ENCODE results near the gene C1orf174.

C1orf174 gene

DNA sequence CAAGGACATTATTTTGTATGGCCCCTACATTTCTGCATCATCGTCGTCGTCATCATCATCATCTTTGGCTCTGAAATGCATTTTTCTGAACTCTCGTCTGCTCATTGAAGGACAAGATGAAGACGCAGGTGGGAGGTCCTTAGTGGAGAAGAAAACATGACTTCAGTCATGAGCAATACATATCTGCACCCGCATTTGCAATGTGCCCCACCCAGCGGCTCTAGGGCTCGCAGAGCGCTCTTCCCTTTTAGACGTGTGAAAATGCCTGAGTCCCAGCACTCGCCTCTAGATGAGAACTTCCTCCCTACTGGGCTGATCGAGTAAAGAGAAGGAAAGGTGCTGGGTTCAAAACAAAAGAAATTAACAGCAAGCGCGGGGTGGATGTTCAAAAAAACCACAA is 10.1 kb downstream of the C1orf174 start:
- Histone ChIP-seq H2BK12ac (ENCODE audit: low read length) (no peak overlapping the region), H2BK5ac (ENCODE audit: low read length) (no peak overlapping the region), H3K14ac (ENCODE audit: low read length) (no peak overlapping the region), H3K4me1 (ENCODE audit: control insufficient read depth in 2 of 2, insufficient read depth in 1 of 2, low read depth in 1 of 2, low read length in 2 of 2) (no peaks in the 10 kb centered on the region), H2AK5ac (ENCODE audit: low read depth, low read length) (no peak overlapping the region), H3K36me3 (replicated peaks in 1 of 2; ENCODE audit: control insufficient read depth in 2 of 2, insufficient read depth in 2 of 2, low read length in 2 of 2) (peaks cover 26 to 77% of the 10 kb centered on the region in 2 donors), H3K9me3 (replicated peaks in 1 of 2; ENCODE audit: control insufficient read depth in 2 of 2, insufficient read depth in 1 of 2, low read depth in 1 of 2, low read length in 2 of 2) (no peaks in the 10 kb centered on the region), H3K23ac (ENCODE audit: low read depth, low read length, poor library complexity) (no peak overlapping the region), H3K4ac (ENCODE audit: low read length) (no peak overlapping the region), H3K9ac (ENCODE audit: low read depth, low read length, poor library complexity) (no peak overlapping the region), H3K18ac (ENCODE audit: low read length) (no peak overlapping the region), H2BK120ac (ENCODE audit: low read depth, low read length) (no peak overlapping the region), H3K4me3 (ENCODE audit: low read length in 2 of 2) (no peak overlapping the region), H3K27ac (replicated peaks; ENCODE audit: low read length) (no peak overlapping the region), H3K4me2 (ENCODE audit: insufficient read depth, low read length, poor library complexity, severe bottlenecking) (no peak overlapping the region), H4K8ac (ENCODE audit: low read depth, low read length) (no peak overlapping the region), H2BK15ac (ENCODE audit: low read length) (no peak overlapping the region), H4K91ac (ENCODE audit: low read depth, low read length, poor library complexity) (no peak overlapping the region), H3K27me3 (ENCODE audit: control insufficient read depth in 3 of 3, insufficient read depth in 3 of 3, low read depth in 1 of 3, low read length in 3 of 3) (no peaks in the 10 kb centered on the region), H3K79me1 (ENCODE audit: low read depth, low read length) (peaks cover 3% of the 10 kb centered on the region), H2AFZ (ENCODE audit: low read length) (no peak overlapping the region)
- DNase-seq (ENCODE audit: low spot score) = no peak
- WGBS, 2 donors (ENCODE audit: extremely low coverage in 2 of 2, insufficient read length in 2 of 2, insufficient replicate concordance in 1 of 2) = no CpG with 5 or more reads among the region's 14 CpGs

DNA sequence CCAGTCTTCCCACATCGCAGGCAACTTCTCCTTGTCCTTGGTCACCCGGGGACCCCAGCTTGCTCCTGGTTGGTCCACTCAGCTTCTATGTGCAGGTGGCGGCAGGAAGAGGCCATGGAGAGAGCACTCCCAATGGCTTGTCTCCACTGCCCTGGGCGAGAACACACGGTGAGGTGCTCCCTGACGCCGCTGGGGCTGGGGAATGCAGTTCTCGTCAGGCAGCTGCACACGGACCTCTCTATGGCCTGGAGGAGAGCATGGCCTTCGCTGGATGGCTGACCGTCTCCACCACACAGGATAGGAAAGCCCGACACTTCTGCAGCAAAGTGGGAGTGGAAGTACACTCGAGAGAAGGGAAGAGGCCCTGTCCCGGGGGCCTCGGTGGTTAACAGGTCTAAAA is 11.8 kb downstream of the C1orf174 start:
- no peak overlapping the region for H2AK5ac ChIP-seq (ENCODE audit: low read depth, low read length)
- no peak overlapping the region for H4K91ac ChIP-seq (ENCODE audit: low read depth, low read length, poor library complexity)
- no peak overlapping the region for H3K23ac ChIP-seq (ENCODE audit: low read depth, low read length, poor library complexity)
- no peak overlapping the region for H3K4me2 ChIP-seq (ENCODE audit: insufficient read depth, low read length, poor library complexity, severe bottlenecking)
- no peaks in the 10 kb centered on the region for H3K9me3 ChIP-seq (replicated peaks in 1 of 2; ENCODE audit: control insufficient read depth in 2 of 2, insufficient read depth in 1 of 2, low read depth in 1 of 2, low read length in 2 of 2)
- no CpG with 5 or more reads among the region's 15 CpGs for WGBS, 2 donors (ENCODE audit: extremely low coverage in 2 of 2, insufficient read length in 2 of 2, insufficient replicate concordance in 1 of 2)
- no peak overlapping the region for H3K27ac ChIP-seq (replicated peaks; ENCODE audit: low read length)
- H3K79me1 ChIP-seq (ENCODE audit: low read depth, low read length) = no peaks in the 10 kb centered on the region
- peaks cover 24 to 74% of the 10 kb centered on the region in 2 donors for H3K36me3 ChIP-seq (replicated peaks in 1 of 2; ENCODE audit: control insufficient read depth in 2 of 2, insufficient read depth in 2 of 2, low read length in 2 of 2)
- H2BK12ac ChIP-seq (ENCODE audit: low read length) = no peak overlapping the region
- H4K8ac ChIP-seq (ENCODE audit: low read depth, low read length) = no peak overlapping the region
- H2BK15ac ChIP-seq (ENCODE audit: low read length) = no peak overlapping the region
- H3K14ac ChIP-seq (ENCODE audit: low read length) = no peak overlapping the region
- no peak overlapping the region for H3K4me3 ChIP-seq (ENCODE audit: low read length in 2 of 2)
- no peak overlapping the region for H3K18ac ChIP-seq (ENCODE audit: low read length)
- no peaks in the 10 kb centered on the region for H3K27me3 ChIP-seq (ENCODE audit: control insufficient read depth in 3 of 3, insufficient read depth in 3 of 3, low read depth in 1 of 3, low read length in 3 of 3)
- no peaks in the 10 kb centered on the region for H3K4me1 ChIP-seq (ENCODE audit: control insufficient read depth in 2 of 2, insufficient read depth in 1 of 2, low read depth in 1 of 2, low read length in 2 of 2)
- H2AFZ ChIP-seq (ENCODE audit: low read length) = no peak overlapping the region
- H2BK120ac ChIP-seq (ENCODE audit: low read depth, low read length) = no peak overlapping the region
- no peak overlapping the region for H2BK5ac ChIP-seq (ENCODE audit: low read length)
- DNase-seq (ENCODE audit: low spot score) = no peak
- peak overlapping the region; percentile 50 for H3K9ac ChIP-seq (ENCODE audit: low read depth, low read length, poor library complexity)
- no peak overlapping the region for H3K4ac ChIP-seq (ENCODE audit: low read length)

DNA sequence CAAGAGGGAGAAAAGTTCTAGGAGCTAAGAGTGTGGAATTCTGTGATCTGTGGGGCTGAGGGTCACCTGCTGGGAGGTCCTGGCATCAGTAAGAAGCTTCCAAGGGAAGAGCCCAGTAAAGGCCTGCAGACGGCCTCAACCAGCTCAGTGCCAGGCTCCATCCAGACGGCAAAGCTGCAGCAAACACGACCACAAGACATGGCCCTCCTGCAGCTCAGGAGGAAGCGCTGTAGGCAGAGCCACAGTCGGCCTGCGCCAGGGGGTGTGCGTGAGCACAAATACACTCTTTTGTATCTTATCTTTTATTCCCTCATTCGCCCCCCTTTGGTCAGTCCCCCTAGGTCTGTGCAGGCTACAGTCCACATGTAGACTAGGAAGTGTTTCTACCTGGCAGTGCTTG is 13.4 kb downstream of the C1orf174 start:
- no peaks in the 10 kb centered on the region for H3K9me3 ChIP-seq (replicated peaks in 1 of 2; ENCODE audit: control insufficient read depth in 2 of 2, insufficient read depth in 1 of 2, low read depth in 1 of 2, low read length in 2 of 2)
- H3K27me3 ChIP-seq (ENCODE audit: control insufficient read depth in 3 of 3, insufficient read depth in 3 of 3, low read depth in 1 of 3, low read length in 3 of 3) = no peaks in the 10 kb centered on the region
- H3K23ac ChIP-seq (ENCODE audit: low read depth, low read length, poor library complexity) = no peak overlapping the region
- H3K18ac ChIP-seq (ENCODE audit: low read length) = no peak overlapping the region
- no CpG with 5 or more reads among the region's 8 CpGs for WGBS, 2 donors (ENCODE audit: extremely low coverage in 2 of 2, insufficient read length in 2 of 2, insufficient replicate concordance in 1 of 2)
- no peak for DNase-seq (ENCODE audit: low spot score)
- no peak overlapping the region for H2BK15ac ChIP-seq (ENCODE audit: low read length)
- H2BK12ac ChIP-seq (ENCODE audit: low read length) = no peak overlapping the region
- no peak overlapping the region for H3K4me3 ChIP-seq (ENCODE audit: low read length in 2 of 2)
- no peak overlapping the region for H2BK5ac ChIP-seq (ENCODE audit: low read length)
- no peak overlapping the region for H2AK5ac ChIP-seq (ENCODE audit: low read depth, low read length)
- H3K79me1 ChIP-seq (ENCODE audit: low read depth, low read length) = no peaks in the 10 kb centered on the region
- no peak overlapping the region for H2AFZ ChIP-seq (ENCODE audit: low read length)
- no peak overlapping the region for H3K4ac ChIP-seq (ENCODE audit: low read length)
- H3K36me3 ChIP-seq (replicated peaks in 1 of 2; ENCODE audit: control insufficient read depth in 2 of 2, insufficient read depth in 2 of 2, low read length in 2 of 2) = peaks cover 22 to 67% of the 10 kb centered on the region in 2 donors
- no peak overlapping the region for H3K4me2 ChIP-seq (ENCODE audit: insufficient read depth, low read length, poor library complexity, severe bottlenecking)
- no peak overlapping the region for H2BK120ac ChIP-seq (ENCODE audit: low read depth, low read length)
- no peaks in the 10 kb centered on the region for H3K4me1 ChIP-seq (ENCODE audit: control insufficient read depth in 2 of 2, insufficient read depth in 1 of 2, low read depth in 1 of 2, low read length in 2 of 2)
- no peak overlapping the region for H3K14ac ChIP-seq (ENCODE audit: low read length)
- H4K8ac ChIP-seq (ENCODE audit: low read depth, low read length) = no peak overlapping the region
- H4K91ac ChIP-seq (ENCODE audit: low read depth, low read length, poor library complexity) = no peak overlapping the region
- no peak overlapping the region for H3K27ac ChIP-seq (replicated peaks; ENCODE audit: low read length)
- H3K9ac ChIP-seq (ENCODE audit: low read depth, low read length, poor library complexity) = no peak overlapping the region

- Histone ChIP-seq H2AK5ac (ENCODE audit: low read depth, low read length) (no peak overlapping the region), H3K14ac (ENCODE audit: low read length) (no peak overlapping the region), H4K8ac (ENCODE audit: low read depth, low read length) (no peak overlapping the region), H2BK12ac (ENCODE audit: low read length) (no peak overlapping the region), H2BK5ac (ENCODE audit: low read length) (no peak overlapping the region), H3K79me1 (ENCODE audit: low read depth, low read length) (no peaks in the 10 kb centered on the region), H3K9ac (ENCODE audit: low read depth, low read length, poor library complexity) (no peak overlapping the region), H3K4ac (ENCODE audit: low read length) (no peak overlapping the region), H2BK120ac (ENCODE audit: low read depth, low read length) (no peak overlapping the region), H3K18ac (ENCODE audit: low read length) (no peak overlapping the region), H3K4me3 (ENCODE audit: low read length in 2 of 2) (peak overlapping the region in 1 of 2 donors; percentile 58), H3K27ac (replicated peaks; ENCODE audit: low read length) (no peak overlapping the region), H4K91ac (ENCODE audit: low read depth, low read length, poor library complexity) (no peak overlapping the region), H3K23ac (ENCODE audit: low read depth, low read length, poor library complexity) (no peak overlapping the region), H2BK15ac (ENCODE audit: low read length) (no peak overlapping the region), H3K4me2 (ENCODE audit: insufficient read depth, low read length, poor library complexity, severe bottlenecking) (no peak overlapping the region), H3K9me3 (replicated peaks in 1 of 2; ENCODE audit: control insufficient read depth in 2 of 2, insufficient read depth in 1 of 2, low read depth in 1 of 2, low read length in 2 of 2) (no peaks in the 10 kb centered on the region), H3K4me1 (ENCODE audit: control insufficient read depth in 2 of 2, insufficient read depth in 1 of 2, low read depth in 1 of 2, low read length in 2 of 2) (no peaks in the 10 kb centered on the region), H3K36me3 (replicated peaks in 1 of 2; ENCODE audit: control insufficient read depth in 2 of 2, insufficient read depth in 2 of 2, low read length in 2 of 2) (peaks cover 18 to 62% of the 10 kb centered on the region in 2 donors), H3K27me3 (ENCODE audit: control insufficient read depth in 3 of 3, insufficient read depth in 3 of 3, low read depth in 1 of 3, low read length in 3 of 3) (no peaks in the 10 kb centered on the region), H2AFZ (ENCODE audit: low read length) (no peak overlapping the region)
- WGBS, 2 donors (ENCODE audit: extremely low coverage in 2 of 2, insufficient read length in 2 of 2, insufficient replicate concordance in 1 of 2) = no CpG with 5 or more reads among the region's 15 CpGs
- DNase-seq (ENCODE audit: low spot score) = no peak
These were observed 13.9 kb downstream of the C1orf174 start for GRCh38 chr1:3886106-3886670.
